Testis (tissue), 3 donors: Measurements from ENCODE around the gene SLCO1C1. TPM values are rescaled to one million over a fixed set of nuclear protein-coding genes. Genes with fewer than 3 reads are reported as not detected.

Source experiments
- DNase-seq: peaks from one replicate; pipeline ENCODE4 v3.0.0-alpha.2; 2019
- H3K27ac ChIP-seq, 2 donors: fragments of 200-600 bp; sonication (generic); one replicate each; pipeline ENCODE4 v1.5.1; 2019
- H3K27me3 ChIP-seq: fragments of 200-600 bp; sonication (generic); one replicate; pipeline ENCODE4 v1.5.1; 2019
- H3K36me3 ChIP-seq: fragments of 200-600 bp; sonication (generic); one replicate; pipeline ENCODE4 v1.5.1; 2017; ENCODE audit warnings: low read depth; ENCODE audit errors: missing control alignments
- H3K4me1 ChIP-seq: fragments of 200-600 bp; sonication (generic); one replicate; pipeline ENCODE4 v1.5.1; 2019
- H3K4me3 ChIP-seq, 2 donors: fragments of 200-600 bp; sonication (generic); one replicate each; pipeline ENCODE4 v1.5.1; 2017 to 2019
- H3K9me3 ChIP-seq: fragments of 200-600 bp; sonication (generic); one replicate; pipeline ENCODE4 v1.5.1; 2017
- CTCF ChIP-seq, 3 experiments: fragments of 450-650 bp in 2 of 3; fragments of 200-600 bp in 1 of 3; sonication (generic) in 1 of 3; IDR thresholded peaks; one replicate each; pipeline ENCODE4 v1.5.1; 2016 to 2019; ENCODE audit warnings: antibody characterized with exemption in 3 of 3, mild to moderate bottlenecking in 2 of 3, moderate library complexity in 1 of 3
- POLR2A ChIP-seq: fragments of 450-650 bp; IDR thresholded peaks from one replicate; pipeline ENCODE4 v1.6.1; 2017; ENCODE audit warnings: antibody characterized with exemption, mild to moderate bottlenecking, moderate library complexity
- WGBS, 2 donors: methylation state at CpG; one replicate each; pipeline ENCODE4 v1.1.5; 2018; 5-methylcytosine and 5-hydroxymethylcytosine counted together
- intact Hi-C: fragments of 100-400 bp; cut with DNase I; formaldehyde crosslinking; loops from one replicate; pipeline ENCODE4 v1.15.1; 2023; ENCODE audit warnings: low total_unique reads
- polyA plus RNA-seq: library from polyadenylated mRNA; stranded (reverse); fragments of 350-450 nt; fragmentation: Illumina TruSeq; extraction: RNeasy Lipid Tissue Mini Kit (QIAGEN cat#74804); gene quantifications from one replicate; pipeline ENCODE4 v1.2.3, GENCODE V29; 2014; ENCODE audit warnings: low read depth, low replicate concordance; ENCODE audit not compliant: insufficient read depth
- total RNA-seq, 2 donors: library from RNA; depleted of rRNA; stranded (reverse); fragments of >200 nt; gene quantifications; one replicate each; pipeline ENCODE4 v1.2.3, GENCODE V29; 2016

The SLCO1C1 gene
- total and polyA plus RNA-seq, 3 donors from 2014 or later: 1.1 to 2.6 (median 1.4) TPM

GRCh38 chr12:20716037-20716436 is 20.9 kb downstream of the SLCO1C1 start:
- Histone ChIP-seq H3K36me3 (no peaks in the 10 kb centered on the region), H3K27ac (no peak overlapping the region), H3K4me1 (no peaks in the 10 kb centered on the region), H3K4me3 (no peak overlapping the region), H3K27me3 (no peaks in the 10 kb centered on the region), H3K9me3 (no peaks in the 10 kb centered on the region)
- intact Hi-C loops: no loop called here
- TF ChIP-seq POLR2A (no peak), CTCF (IDR thresholded peaks at IDR 0.05) (no peak)
- DNase-seq: no peak
- WGBS, 2 donors: 81 to 89% methylated on average over 2 of the region's 2 CpGs

GRCh38 chr12:20716985-20717384 is 21.9 kb downstream of the SLCO1C1 start:
- Histone ChIP-seq H3K4me3 (no peak overlapping the region), H3K4me1 (no peaks in the 10 kb centered on the region), H3K27ac (no peak overlapping the region), H3K36me3 (no peaks in the 10 kb centered on the region), H3K27me3 (no peaks in the 10 kb centered on the region), H3K9me3 (no peaks in the 10 kb centered on the region)
- no peak for DNase-seq
- TF ChIP-seq POLR2A (no peak), CTCF (IDR thresholded peaks at IDR 0.05) (no peak)
- intact Hi-C loops: no loop called here
- 62 to 83% methylated on average over 1 of the region's 1 CpG for WGBS, 2 donors

- intact Hi-C loops: no loop called here
- TF ChIP-seq CTCF (IDR thresholded peaks at IDR 0.05): no peak
- no peak for TF ChIP-seq POLR2A
- Histone ChIP-seq H3K4me1 (no peaks in the 10 kb centered on the region), H3K27ac (no peak overlapping the region), H3K36me3 (no peaks in the 10 kb centered on the region), H3K9me3 (no peaks in the 10 kb centered on the region), H3K27me3 (no peaks in the 10 kb centered on the region), H3K4me3 (no peak overlapping the region)
- no peak for DNase-seq
- 87 to 92% methylated on average over 4 of the region's 4 CpGs for WGBS, 2 donors
Observed at GRCh38 chr12:20718294-20718693, 23.2 kb downstream of the SLCO1C1 start.

GRCh38 chr12:20722142-20722541 is 27.0 kb downstream of the SLCO1C1 start:
- TF ChIP-seq POLR2A (no peak), CTCF (IDR thresholded peaks at IDR 0.05) (no peak)
- Histone ChIP-seq H3K9me3 (no peaks in the 10 kb centered on the region), H3K4me3 (no peak overlapping the region), H3K36me3 (no peaks in the 10 kb centered on the region), H3K27ac (no peak overlapping the region), H3K27me3 (no peaks in the 10 kb centered on the region), H3K4me1 (no peaks in the 10 kb centered on the region)
- intact Hi-C loops: no loop called here
- WGBS, 2 donors: 68 to 70% methylated on average over 1 of the region's 1 CpG
- no peak for DNase-seq

GRCh38 chr12:20731274-20731673 is 36.1 kb downstream of the SLCO1C1 start:
- DNase-seq: no peak
- TF ChIP-seq POLR2A: no peak
- TF ChIP-seq CTCF (IDR thresholded peaks at IDR 0.05): no peak
- Histone ChIP-seq H3K4me1 (no peaks in the 10 kb centered on the region), H3K9me3 (no peaks in the 10 kb centered on the region), H3K27me3 (no peaks in the 10 kb centered on the region), H3K36me3 (no peaks in the 10 kb centered on the region), H3K4me3 (no peak overlapping the region), H3K27ac (no peak overlapping the region)
- WGBS, 2 donors: 68 to 72% methylated on average over 1 of the region's 1 CpG
- intact Hi-C loops: no loop called here
